GM23338 (cell line): Measurements from ENCODE around the gene APC2. TPM values are rescaled to one million over a fixed set of nuclear protein-coding genes. Genes with fewer than 3 reads are reported as not detected.

ENCODE experiments used
- ATAC-seq: fragments of 200-7000 bp; cut with Tn5 transposase; 3 replicates; pipeline ENCODE4 v1.9.1; 2020
- DNase-seq: peaks from one replicate; pipeline ENCODE4 v3.0.0-alpha.2; 2015; ENCODE audit warnings: low spot score
- H2AFZ ChIP-seq: fragments of 200-600 bp; sonication (generic); 2 replicates; pipeline ENCODE4 v1.8.0; 2016; ENCODE audit warnings: antibody characterized with exemption, mild to moderate bottlenecking, moderate library complexity
- H3F3A ChIP-seq: fragments of 200-600 bp; sonication (generic); replicated peaks from 2 replicates; pipeline ENCODE4 v1.8.0; 2017; ENCODE audit warnings: antibody characterized with exemption, mixed run types, low read depth
- H3K27ac ChIP-seq: fragments of 200-600 bp; sonication (generic); 2 replicates; pipeline ENCODE4 v1.6.1; 2016; ENCODE audit warnings: low read depth
- H3K27me3 ChIP-seq: fragments of 200-600 bp; sonication (generic); 2 replicates; pipeline ENCODE4 v1.8.0; 2016; ENCODE audit warnings: mild to moderate bottlenecking, mixed run types, moderate library complexity; ENCODE audit not compliant: insufficient read depth
- H3K36me3 ChIP-seq: fragments of 200-600 bp; sonication (generic); 2 replicates; pipeline ENCODE4 v1.8.0; 2016; ENCODE audit warnings: mild to moderate bottlenecking; ENCODE audit not compliant: insufficient read depth
- H3K4me1 ChIP-seq: fragments of 200-600 bp; sonication (generic); 2 replicates; pipeline ENCODE4 v1.8.0; 2016; ENCODE audit warnings: mild to moderate bottlenecking, moderate library complexity; ENCODE audit not compliant: insufficient read depth
- H3K4me2 ChIP-seq: fragments of 200-600 bp; sonication (generic); 2 replicates; pipeline ENCODE4 v1.7.1; 2017; ENCODE audit warnings: mixed run types
- H3K4me3 ChIP-seq: fragments of 200-600 bp; sonication (generic); 2 replicates; pipeline ENCODE4 v1.6.1; 2016; ENCODE audit warnings: mixed run types
- H3K79me2 ChIP-seq: fragments of 200-600 bp; sonication (generic); replicated peaks from 2 replicates; pipeline ENCODE4 v1.8.0; 2017; ENCODE audit warnings: mild to moderate bottlenecking; ENCODE audit not compliant: insufficient read depth
- H3K9me2 ChIP-seq: fragments of 200-600 bp; sonication (generic); 2 replicates; pipeline ENCODE4 v1.8.0; 2017; ENCODE audit not compliant: insufficient read depth
- H4K20me1 ChIP-seq: fragments of 200-600 bp; sonication (generic); replicated peaks from 2 replicates; pipeline ENCODE4 v1.8.0; 2017; ENCODE audit warnings: mild to moderate bottlenecking; ENCODE audit not compliant: insufficient read depth
- H3K27ac Mint-ChIP-seq: 2 replicates; pipeline ENCODE4 v1.8.0; 2020; ENCODE audit warnings: inconsistent platforms, mild to moderate bottlenecking, moderate library complexity, mixed read lengths
- H3K27me3 Mint-ChIP-seq: 3 replicates; pipeline ENCODE4 v1.8.0; 2022; ENCODE audit warnings: low read depth, mild to moderate bottlenecking, moderate library complexity, mixed read lengths, inconsistent platforms; ENCODE audit not compliant: insufficient read depth, poor library complexity
- H3K36me3 Mint-ChIP-seq: 3 replicates; pipeline ENCODE4 v1.8.0; 2021; ENCODE audit warnings: low read depth, mild to moderate bottlenecking, inconsistent platforms, moderate library complexity, mixed read lengths
- H3K4me1 Mint-ChIP-seq: 3 replicates; pipeline ENCODE4 v1.8.0; 2020; ENCODE audit warnings: mild to moderate bottlenecking, inconsistent platforms, mixed read lengths
- H3K4me3 Mint-ChIP-seq: 3 replicates; pipeline ENCODE4 v1.8.0; 2021; ENCODE audit warnings: moderate library complexity, mild to moderate bottlenecking, inconsistent platforms, mixed read lengths
- H3K9me3 Mint-ChIP-seq: 3 replicates; pipeline ENCODE4 v1.8.0; 2020; ENCODE audit warnings: moderate library complexity, mild to moderate bottlenecking, inconsistent platforms, mixed read lengths
- JUNB ChIP-seq: IDR thresholded peaks from one replicate; pipeline ENCODE4 v1.6.1; 2016; ENCODE audit warnings: antibody characterized with exemption; ENCODE audit not compliant: unreplicated experiment
- NANOG ChIP-seq: IDR thresholded peaks from 2 replicates; pipeline ENCODE4 v1.6.1; 2016; ENCODE audit warnings: antibody characterized with exemption, borderline replicate concordance
- REST ChIP-seq: IDR thresholded peaks from one replicate; pipeline ENCODE4 v1.6.1; 2018; ENCODE audit warnings: antibody characterized with exemption; ENCODE audit not compliant: unreplicated experiment
- STAT1 ChIP-seq: IDR thresholded peaks from one replicate; pipeline ENCODE4 v1.6.1; 2016; ENCODE audit warnings: antibody characterized with exemption; ENCODE audit not compliant: unreplicated experiment
- ZNF331 ChIP-seq: fragments of 250-450 bp; sonication (Bioruptor Pico); IDR thresholded peaks from 2 replicates; pipeline ENCODE4 v1.5.0; 2020; ENCODE audit warnings: low read depth, mild to moderate bottlenecking, moderate library complexity
- polyA plus RNA-seq: library from polyadenylated mRNA; unstranded; fragments of >200 nt; fragmentation: Nextera tagmentation; extraction: Ambion mirVana; gene quantifications from 2 replicates; pipeline ENCODE4 v1.2.1, GENCODE V29; 2016
- total RNA-seq: library from RNA; depleted of rRNA; stranded (reverse); fragments of >200 nt; shearing (Covaris generic); gene quantifications from 2 replicates; pipeline ENCODE4 v1.2.3, GENCODE V29; 2014
- TF ChIP-seq, protein P1 (sequence below): fragments of 250-450 bp; sonication (Bioruptor Pico); IDR thresholded peaks from 2 replicates; pipeline ENCODE4 v1.5.0; 2020; ENCODE audit warnings: mild to moderate bottlenecking, moderate library complexity

The APC2 gene
- total and polyA plus RNA-seq, 2 experiments from 2014 or later: 1.4 to 18.3 TPM

GRCh38 chr19:1488282-1488601, 38.3 kb downstream of the APC2 start:
- H3F3A ChIP-seq: no peaks in the 10 kb centered on the region
- no peak for TF ChIP-seq STAT1
- TF ChIP-seq, protein P1, sequence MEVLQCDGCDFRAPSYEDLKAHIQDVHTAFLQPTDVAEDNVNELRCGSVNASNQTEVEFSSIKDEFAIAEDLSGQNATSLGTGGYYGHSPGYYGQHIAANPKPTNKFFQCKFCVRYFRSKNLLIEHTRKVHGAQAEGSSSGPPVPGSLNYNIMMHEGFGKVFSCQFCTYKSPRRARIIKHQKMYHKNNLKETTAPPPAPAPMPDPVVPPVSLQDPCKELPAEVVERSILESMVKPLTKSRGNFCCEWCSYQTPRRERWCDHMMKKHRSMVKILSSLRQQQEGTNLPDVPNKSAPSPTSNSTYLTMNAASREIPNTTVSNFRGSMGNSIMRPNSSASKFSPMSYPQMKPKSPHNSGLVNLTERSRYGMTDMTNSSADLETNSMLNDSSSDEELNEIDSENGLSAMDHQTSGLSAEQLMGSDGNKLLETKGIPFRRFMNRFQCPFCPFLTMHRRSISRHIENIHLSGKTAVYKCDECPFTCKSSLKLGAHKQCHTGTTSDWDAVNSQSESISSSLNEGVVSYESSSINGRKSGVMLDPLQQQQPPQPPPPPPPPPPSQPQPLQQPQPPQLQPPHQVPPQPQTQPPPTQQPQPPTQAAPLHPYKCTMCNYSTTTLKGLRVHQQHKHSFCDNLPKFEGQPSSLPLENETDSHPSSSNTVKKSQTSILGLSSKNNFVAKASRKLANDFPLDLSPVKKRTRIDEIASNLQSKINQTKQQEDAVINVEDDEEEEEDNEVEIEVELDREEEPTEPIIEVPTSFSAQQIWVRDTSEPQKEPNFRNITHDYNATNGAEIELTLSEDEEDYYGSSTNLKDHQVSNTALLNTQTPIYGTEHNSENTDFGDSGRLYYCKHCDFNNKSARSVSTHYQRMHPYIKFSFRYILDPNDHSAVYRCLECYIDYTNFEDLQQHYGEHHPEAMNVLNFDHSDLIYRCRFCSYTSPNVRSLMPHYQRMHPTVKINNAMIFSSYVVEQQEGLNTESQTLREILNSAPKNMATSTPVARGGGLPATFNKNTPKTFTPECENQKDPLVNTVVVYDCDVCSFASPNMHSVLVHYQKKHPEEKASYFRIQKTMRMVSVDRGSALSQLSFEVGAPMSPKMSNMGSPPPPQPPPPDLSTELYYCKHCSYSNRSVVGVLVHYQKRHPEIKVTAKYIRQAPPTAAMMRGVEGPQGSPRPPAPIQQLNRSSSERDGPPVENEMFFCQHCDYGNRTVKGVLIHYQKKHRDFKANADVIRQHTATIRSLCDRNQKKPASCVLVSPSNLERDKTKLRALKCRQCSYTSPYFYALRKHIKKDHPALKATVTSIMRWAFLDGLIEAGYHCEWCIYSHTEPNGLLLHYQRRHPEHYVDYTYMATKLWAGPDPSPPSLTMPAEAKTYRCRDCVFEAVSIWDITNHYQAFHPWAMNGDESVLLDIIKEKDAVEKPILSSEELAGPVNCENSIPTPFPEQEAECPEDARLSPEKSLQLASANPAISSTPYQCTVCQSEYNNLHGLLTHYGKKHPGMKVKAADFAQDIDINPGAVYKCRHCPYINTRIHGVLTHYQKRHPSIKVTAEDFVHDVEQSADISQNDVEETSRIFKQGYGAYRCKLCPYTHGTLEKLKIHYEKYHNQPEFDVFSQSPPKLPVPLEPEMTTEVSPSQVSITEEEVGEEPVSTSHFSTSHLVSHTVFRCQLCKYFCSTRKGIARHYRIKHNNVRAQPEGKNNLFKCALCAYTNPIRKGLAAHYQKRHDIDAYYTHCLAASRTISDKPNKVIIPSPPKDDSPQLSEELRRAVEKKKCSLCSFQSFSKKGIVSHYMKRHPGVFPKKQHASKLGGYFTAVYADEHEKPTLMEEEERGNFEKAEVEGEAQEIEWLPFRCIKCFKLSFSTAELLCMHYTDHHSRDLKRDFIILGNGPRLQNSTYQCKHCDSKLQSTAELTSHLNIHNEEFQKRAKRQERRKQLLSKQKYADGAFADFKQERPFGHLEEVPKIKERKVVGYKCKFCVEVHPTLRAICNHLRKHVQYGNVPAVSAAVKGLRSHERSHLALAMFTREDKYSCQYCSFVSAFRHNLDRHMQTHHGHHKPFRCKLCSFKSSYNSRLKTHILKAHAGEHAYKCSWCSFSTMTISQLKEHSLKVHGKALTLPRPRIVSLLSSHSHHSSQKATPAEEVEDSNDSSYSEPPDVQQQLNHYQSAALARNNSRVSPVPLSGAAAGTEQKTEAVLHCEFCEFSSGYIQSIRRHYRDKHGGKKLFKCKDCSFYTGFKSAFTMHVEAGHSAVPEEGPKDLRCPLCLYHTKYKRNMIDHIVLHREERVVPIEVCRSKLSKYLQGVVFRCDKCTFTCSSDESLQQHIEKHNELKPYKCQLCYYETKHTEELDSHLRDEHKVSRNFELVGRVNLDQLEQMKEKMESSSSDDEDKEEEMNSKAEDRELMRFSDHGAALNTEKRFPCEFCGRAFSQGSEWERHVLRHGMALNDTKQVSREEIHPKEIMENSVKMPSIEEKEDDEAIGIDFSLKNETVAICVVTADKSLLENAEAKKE (CRISPR knock-in tag): no peak
- no peak for TF ChIP-seq REST
- TF ChIP-seq ZNF331 (CRISPR knock-in tag): no peak
- TF ChIP-seq NANOG: no peak
- no peak for TF ChIP-seq JUNB
- H2AFZ ChIP-seq: no peak overlapping the region
- H3K27ac Mint-ChIP-seq: no peak overlapping the region
- H3K4me3 Mint-ChIP-seq: no peak overlapping the region
- H3K4me3 ChIP-seq: no peak overlapping the region
- H3K36me3 Mint-ChIP-seq: no peaks in the 10 kb centered on the region
- H3K36me3 ChIP-seq: no peaks in the 10 kb centered on the region
- ATAC-seq: no peak
- H3K27me3 Mint-ChIP-seq: peaks cover 16% of the 10 kb centered on the region
- no peak for DNase-seq
- no peak overlapping the region for H3K27ac ChIP-seq
- no peak overlapping the region for H3K4me2 ChIP-seq
- H3K4me1 ChIP-seq: 0 out of 2 replicates have a peak, but pooled peaks cover 4% of the 10 kb centered on the region
- no peaks in the 10 kb centered on the region for H4K20me1 ChIP-seq
- peaks cover 14% of the 10 kb centered on the region for H3K27me3 ChIP-seq
- H3K9me2 ChIP-seq: no peaks in the 10 kb centered on the region
- no peaks in the 10 kb centered on the region for H3K9me3 Mint-ChIP-seq
- H3K4me1 Mint-ChIP-seq: peaks cover 6% of the 10 kb centered on the region
- H3K79me2 ChIP-seq: no peaks in the 10 kb centered on the region
